ENCODE results near the gene CNTD1. TPM values are rescaled to one million over a fixed set of nuclear protein-coding genes. Genes with fewer than 3 reads are reported as not detected.
"Not testable (repeated sequence)": the region's sequence is repeated elsewhere in the genome, so short reads cannot be mapped to it uniquely, and the experiment has no call there.

The CNTD1 gene, protein sequence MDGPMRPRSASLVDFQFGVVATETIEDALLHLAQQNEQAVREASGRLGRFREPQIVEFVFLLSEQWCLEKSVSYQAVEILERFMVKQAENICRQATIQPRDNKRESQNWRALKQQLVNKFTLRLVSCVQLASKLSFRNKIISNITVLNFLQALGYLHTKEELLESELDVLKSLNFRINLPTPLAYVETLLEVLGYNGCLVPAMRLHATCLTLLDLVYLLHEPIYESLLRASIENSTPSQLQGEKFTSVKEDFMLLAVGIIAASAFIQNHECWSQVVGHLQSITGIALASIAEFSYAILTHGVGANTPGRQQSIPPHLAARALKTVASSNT
- 0.05 and 0.37 TPM in 2 replicates for total RNA-seq (2014; rRNA removed; shearing (Covaris generic))
- polyA plus RNA-seq (2015; cell fraction: cytosol; rRNA removed): not detected in 2 replicates
- not detected in 2 replicates for polyA plus RNA-seq (2015; cell fraction: nucleus; rRNA removed)

DNA sequence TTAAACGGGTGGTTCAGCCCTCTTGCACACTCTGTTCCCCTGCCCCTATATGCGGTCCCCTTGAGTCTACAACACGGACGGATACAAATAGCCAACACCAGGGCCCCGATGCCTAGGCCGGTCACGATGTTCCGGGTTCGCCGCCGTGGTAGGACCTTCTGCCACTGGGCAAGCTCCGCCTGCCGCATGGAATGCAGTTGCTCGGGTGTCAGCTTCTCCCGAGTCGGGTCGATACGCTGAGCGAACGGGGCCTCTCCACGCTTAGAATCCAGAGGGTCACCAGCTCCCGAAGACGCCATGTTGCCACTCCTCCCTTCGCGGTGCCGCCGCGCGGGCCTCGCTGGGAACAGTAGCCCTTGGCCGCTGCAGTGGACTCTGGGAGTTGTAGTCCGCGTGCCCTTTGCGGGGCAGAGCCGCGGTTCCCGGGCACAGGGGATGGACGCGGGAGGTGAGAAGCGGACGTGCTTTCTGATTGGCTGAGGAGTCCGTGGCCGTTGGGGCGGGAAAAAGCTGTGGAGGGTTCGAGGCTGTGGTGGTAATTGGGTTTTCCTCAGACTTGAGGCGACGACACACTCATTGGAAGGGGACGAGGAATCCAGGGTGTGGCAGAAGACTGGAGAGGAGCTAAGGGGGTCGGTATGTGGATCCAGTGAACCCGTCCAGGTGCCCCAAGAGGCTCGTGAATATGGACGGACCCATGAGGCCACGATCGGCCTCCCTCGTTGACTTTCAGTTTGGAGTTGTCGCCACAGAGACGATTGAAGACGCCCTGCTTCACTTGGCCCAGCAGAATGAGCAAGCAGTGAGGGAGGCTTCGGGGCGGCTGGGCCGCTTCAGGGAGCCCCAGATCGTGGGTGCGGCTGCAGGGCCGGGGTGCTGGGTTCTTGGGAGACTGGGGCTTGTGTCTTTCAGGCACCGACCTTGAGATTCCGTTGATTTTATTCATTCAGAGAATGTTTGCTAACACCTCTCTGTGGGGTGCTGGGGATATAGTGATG lies at the start of gene CNTD1, which contains the start of gene COA3:
Gene CNTD1 (plus strand): TSS at position 479 of the 998 bp plus-strand sequence. CDS start 207 bp downstream, at position 686.
Gene COA3 (minus strand): TSS at position 322 of the 998 bp plus-strand sequence. CDS start 23 bp downstream, at position 299.
- peak; percentile 91 for DNase-seq (ENCODE audit: low read depth, low spot score)

DNA sequence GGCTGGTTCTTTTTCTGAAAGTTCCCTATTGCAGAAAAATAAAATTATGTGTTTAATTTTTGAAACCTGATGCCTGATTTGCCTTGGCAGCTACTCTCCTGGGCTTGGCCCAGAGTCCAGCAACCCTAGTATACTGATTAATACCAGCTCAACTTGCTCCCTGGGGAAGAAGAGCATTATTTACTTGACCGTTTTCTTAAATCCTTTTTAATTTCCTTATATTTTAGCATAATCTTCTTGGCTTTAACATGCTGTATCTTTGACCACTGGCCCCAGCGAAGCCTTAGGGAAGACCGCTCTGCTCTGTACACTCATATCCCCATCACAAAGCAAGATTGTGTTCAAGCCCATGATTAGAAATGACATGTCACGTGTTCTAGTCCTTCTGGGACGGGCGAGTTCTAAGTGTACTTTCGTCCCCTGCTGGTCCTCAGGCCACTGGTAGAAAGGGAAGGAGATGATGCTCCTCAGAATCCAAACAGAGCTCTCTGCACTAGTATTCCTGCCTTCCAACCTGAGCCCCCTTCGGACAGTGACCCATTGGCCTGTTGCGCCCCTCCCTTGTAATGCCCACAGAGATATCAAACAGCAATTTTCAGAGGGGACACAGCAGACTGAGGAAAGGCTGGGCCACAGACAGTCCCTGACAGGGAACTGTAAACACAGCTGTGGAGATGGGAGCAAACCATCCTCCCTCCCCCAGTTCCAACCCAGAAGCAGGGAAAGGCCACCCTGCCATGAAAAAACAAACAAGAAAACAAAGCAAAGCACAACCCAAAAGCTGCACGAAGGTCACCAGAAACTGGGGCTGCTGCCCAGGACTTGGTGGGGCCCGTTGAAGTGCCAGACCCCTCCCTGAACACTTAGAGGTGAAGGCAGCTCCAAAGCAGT lies 49.5 kb upstream of the CNTD1 start:
- no peak for DNase-seq (ENCODE audit: low read depth, low spot score)
- in situ Hi-C loops (cut with HindIII; ENCODE audit: low pct_unique_long_range_greater_than_20kb, low sequenced_read_pairs): no loop called here

More for the DNA sequence above, at the start of gene CNTD1, which contains the start of gene COA3:
- in situ Hi-C loops (cut with HindIII; ENCODE audit: low pct_unique_long_range_greater_than_20kb, low sequenced_read_pairs): no loop called here

DNA sequence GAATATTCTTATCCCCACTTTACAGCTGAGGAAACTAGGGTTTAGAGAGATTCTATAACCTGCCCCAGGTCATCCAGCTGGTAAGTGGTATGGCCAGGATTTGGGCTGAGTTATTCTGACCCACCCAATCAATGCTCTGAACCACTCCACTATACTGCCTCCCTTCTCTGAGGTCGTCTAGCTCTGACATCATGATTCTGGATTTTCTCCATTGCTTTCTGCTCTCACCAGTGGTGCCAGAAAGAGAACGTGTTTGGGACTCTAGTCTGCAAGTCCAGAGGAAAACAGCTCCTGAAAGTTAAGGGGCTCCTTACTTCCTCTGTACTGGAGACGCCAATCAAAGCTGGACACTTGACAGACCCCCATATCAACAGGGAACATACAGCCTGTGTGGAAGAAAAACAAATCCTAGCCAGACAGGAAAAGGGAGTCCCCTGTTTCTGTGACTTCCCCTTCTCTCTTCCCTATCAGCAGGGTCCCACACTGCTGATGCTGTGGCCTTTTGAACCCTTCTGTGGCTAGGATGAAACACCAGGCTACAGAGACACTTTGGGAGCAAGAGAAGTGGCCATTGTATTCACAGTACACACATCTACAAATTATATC lies 47.8 kb upstream of the CNTD1 start:
- DNase-seq (ENCODE audit: low read depth, low spot score): no peak
- in situ Hi-C loops (cut with HindIII; ENCODE audit: low pct_unique_long_range_greater_than_20kb, low sequenced_read_pairs): no loop called here

DNA sequence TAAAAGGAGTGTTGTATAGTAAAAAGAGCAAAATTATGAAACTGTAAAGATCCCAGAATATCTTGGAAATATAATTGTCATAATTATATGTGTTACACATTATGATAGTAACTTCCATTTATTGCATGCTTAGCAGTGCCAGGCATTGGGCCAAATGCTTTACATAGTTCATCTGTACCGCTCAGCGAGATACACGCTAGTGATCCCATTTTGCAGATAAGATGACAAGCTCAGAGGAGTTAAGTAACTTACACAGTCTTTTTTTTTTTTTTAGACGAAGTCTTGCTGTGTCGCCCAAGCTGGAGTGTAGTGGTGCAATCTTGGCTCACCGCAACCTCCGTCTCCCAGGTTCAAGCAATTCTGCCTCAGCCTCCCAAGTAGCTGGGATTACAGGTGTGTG lies 47.0 kb upstream of the CNTD1 start:
- DNase-seq (ENCODE audit: low read depth, low spot score): no peak
- in situ Hi-C loops (cut with HindIII; ENCODE audit: low pct_unique_long_range_greater_than_20kb, low sequenced_read_pairs): no loop called here

DNA sequence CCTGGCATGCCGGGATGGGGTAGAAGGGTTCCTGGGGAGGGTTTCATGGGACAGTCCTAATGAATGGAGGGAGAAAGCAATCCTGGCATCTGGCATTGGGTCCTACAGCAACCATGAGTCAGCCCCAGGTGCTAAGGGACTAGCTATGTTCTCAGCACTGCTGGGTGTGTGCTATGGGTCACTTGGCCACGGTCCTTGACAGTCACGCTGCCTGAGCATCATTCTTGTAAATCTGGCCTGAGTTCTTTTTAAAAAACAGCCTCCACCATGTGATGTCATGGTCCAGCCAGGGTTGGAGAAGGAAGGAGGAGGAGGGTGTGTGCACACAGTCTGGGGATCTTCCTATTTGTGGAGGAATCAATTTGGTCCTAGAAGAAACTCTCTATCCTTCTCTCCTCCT lies 43.9 kb upstream of the CNTD1 start:
- no peak for DNase-seq (ENCODE audit: low read depth, low spot score)
- in situ Hi-C loops (cut with HindIII; ENCODE audit: low pct_unique_long_range_greater_than_20kb, low sequenced_read_pairs): no loop called here

DNA sequence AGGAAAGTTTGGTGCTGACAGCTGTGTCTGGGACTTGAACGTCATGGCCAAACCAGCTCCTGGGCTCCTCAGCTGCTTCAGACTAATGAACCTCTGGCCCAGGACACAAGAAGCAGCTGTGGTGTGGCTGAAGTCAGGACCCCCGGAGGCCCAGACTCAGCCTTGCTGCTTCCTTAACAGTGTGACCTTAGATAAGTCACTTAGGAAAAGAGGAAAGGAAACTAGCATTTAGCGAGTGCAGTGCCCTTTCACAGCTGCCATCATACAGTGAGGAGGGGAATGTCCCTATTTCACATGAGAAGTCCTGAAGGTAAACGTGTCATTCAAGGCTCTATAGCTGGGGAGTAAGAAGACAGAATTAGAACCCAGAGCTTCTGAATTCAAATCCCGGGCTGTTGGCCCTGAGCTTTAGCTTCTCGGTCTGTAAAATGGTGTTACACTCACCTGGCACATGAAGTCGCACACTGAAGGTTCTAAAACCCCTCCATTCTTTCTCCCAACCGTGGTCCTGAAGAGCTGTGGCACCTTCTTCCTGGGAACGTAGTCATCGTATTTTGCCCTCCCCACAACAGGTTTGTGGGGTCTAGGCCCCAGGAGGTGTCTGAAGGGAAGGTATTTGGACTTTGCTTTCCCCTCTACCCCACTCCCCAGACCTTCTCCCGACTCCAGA lies 38.5 kb upstream of the CNTD1 start:
- DNase-seq (ENCODE audit: low read depth, low spot score): no peak
- in situ Hi-C loops (cut with HindIII; ENCODE audit: low pct_unique_long_range_greater_than_20kb, low sequenced_read_pairs): no loop called here

DNA sequence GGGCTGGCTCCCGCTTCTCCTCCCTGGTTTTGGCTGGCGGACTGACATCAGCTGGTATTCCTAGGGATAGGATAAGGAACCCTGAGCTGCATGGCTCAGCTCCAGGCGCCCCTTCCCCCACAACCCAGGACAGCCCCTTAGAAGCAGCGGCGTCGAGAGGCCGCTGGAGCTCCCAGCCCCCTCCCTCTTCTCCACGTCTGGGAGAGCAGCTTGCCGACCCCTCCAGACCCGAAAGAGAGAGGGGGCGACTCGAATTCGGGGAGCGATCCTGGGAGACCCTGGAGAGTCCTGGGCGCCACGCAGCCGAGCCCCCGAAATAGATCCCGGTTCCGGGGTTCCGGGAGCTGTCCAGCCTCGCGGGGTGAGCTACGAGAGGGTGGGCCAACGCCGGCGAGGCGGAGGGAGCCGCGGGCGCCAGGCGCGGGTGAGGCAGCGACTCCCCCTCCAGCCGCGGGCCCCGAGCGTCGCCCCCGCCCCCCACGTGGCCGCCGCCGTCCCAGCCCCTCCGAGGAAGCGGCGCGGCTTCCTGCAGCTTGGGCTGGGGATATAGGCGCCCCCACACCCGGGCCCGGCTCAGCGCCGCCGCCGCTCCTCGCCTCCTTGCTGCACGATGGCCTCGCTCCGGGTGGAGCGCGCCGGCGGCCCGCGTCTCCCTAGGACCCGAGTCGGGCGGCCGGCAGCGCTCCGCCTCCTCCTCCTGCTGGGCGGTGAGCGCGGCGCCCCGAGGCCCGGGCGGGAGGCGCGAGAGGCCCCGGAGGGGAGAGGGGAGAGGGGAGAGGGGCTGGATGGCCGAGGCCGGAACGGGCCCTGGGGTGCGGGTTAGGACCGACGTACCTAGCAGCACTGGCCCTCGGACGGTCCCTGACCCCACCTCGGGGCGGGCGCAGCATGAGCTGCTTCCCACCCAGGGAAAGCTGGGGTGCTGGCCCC lies 37.7 kb upstream of the CNTD1 start, which contains the start of gene RAMP2:
Gene RAMP2 (plus strand): TSS at position 576 of the 930 bp plus-strand sequence. CDS start 35 bp downstream, at position 611.
- no peak for DNase-seq (ENCODE audit: low read depth, low spot score)
- in situ Hi-C loops (cut with HindIII; ENCODE audit: low pct_unique_long_range_greater_than_20kb, low sequenced_read_pairs): no loop called here

DNA sequence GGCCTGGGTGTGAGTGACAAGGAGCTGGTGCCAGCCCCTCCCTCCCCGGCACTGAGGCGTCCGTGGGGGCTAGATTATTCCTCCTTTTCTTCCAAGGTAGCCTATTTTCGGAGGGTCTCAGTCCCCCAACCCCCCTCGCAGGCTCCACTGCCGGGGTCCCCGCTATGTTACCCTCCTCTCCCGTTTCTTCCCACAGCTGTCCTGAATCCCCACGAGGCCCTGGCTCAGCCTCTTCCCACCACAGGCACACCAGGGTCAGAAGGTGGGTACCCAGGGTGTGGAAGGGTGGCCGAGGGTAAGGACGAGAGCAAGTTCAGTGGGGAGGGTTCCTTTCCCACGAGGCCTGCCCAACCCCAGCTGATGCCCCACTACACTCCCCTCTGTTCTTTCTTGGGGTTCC lies 37.0 kb upstream of the CNTD1 start:
- in situ Hi-C loops (cut with HindIII; ENCODE audit: low pct_unique_long_range_greater_than_20kb, low sequenced_read_pairs): no loop called here

DNA sequence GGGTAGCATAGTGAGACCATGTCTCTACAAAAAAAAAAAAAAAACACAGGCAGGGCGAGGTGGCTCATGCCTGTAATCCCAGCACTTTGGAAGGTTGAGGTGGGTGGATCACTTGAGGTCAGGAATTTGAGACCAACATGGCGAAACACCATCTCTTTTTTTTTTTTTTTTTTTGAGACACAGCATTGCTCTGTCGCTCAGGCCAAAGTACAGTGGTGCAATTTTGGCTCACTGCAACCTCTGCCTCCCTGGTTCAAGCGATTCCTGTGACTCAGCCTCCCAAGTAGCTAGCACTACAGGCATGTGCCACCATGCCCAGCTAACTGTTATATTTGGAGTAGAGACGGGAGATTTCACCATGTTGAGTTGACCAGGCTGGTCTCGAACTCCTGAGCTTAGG lies 32.5 kb upstream of the CNTD1 start:
- in situ Hi-C loops (cut with HindIII; ENCODE audit: low pct_unique_long_range_greater_than_20kb, low sequenced_read_pairs): no loop called here
- DNase-seq (ENCODE audit: low read depth, low spot score): no peak

More for the DNA sequence above, 37.0 kb upstream of the CNTD1 start:
- no peak for DNase-seq (ENCODE audit: low read depth, low spot score)

DNA sequence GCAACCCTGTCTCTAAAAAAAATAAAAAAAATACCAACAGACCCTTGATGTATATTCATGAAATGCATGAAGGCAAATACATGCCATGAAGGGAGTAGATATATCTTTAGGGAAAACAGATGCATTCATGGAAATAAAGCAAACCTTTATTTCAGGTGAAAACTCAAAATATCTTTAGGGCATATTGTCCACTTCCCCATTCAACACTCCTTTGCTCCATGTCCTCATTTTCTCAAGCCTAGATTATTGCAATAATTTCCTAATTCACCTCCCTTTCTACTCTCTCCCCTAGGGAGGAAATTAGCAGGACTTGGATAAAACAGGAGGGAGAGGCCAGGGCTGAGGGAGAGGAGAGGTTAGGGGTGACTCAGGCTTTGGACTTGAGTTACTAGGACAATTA lies 31.1 kb upstream of the CNTD1 start:
- in situ Hi-C loops (cut with HindIII; ENCODE audit: low pct_unique_long_range_greater_than_20kb, low sequenced_read_pairs): no loop called here
- DNase-seq (ENCODE audit: low read depth, low spot score): no peak

DNA sequence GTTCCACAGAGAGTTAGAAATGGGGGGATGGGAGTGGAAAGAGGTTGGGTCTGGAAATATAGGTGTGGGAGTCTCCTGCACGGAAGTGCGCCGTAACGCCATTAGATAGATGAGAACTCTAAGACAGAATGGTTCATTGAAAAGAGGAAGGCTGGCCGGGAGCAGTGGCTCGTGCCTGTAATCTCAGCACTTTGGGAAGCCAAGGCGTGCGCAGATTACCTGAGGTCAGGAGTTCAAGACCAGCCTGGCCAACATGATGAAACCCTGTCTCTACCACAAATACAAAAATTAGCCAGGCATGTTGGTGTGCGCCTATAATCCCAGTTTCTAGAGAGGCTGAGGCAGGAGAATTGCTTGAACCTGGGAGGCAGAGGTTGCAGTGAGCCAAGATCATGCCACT lies 30.7 kb upstream of the CNTD1 start:
- in situ Hi-C loops (cut with HindIII; ENCODE audit: low pct_unique_long_range_greater_than_20kb, low sequenced_read_pairs); DNase-seq (ENCODE audit: low read depth, low spot score): not testable (repeated sequence)

DNA sequence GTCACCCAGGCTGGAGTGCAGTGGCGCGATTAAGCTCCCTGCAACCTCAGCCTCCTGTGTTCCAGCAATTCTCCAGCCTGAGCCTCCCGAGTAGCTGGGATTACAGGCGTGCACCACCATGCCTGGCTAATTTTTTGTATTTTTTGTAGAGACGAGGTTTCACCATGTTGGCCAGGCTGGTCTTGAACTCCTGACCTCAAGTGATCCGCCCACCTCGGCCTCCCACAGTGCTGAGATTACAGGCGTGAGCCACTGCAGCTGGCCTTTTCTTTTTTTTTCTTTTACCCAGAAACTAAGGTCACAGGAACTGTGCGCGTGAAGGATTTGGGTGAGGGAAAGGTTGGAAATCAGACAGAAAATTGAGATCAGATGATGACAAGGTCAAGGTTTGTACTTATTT lies 28.7 kb upstream of the CNTD1 start:
- in situ Hi-C loops (cut with HindIII; ENCODE audit: low pct_unique_long_range_greater_than_20kb, low sequenced_read_pairs); DNase-seq (ENCODE audit: low read depth, low spot score): not testable (repeated sequence)

DNA sequence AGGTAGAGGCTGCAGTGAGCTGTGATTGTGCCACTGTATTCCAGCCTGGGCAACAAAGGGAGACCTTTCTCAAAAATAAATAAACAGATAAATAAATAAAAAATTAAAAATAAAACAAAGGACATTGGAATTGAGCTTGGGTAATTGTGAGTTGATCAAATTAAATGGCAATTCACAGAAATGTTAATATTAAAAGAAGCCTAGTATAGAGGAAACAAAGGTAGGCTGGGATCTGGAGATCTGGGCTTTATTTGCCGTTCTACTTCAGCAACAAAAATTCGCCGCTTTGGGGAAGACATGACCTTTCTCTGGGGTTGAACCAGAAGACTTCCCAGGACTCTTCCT lies 25.7 kb upstream of the CNTD1 start:
- in situ Hi-C loops (cut with HindIII; ENCODE audit: low pct_unique_long_range_greater_than_20kb, low sequenced_read_pairs): no loop called here
- no peak for DNase-seq (ENCODE audit: low read depth, low spot score)

DNA sequence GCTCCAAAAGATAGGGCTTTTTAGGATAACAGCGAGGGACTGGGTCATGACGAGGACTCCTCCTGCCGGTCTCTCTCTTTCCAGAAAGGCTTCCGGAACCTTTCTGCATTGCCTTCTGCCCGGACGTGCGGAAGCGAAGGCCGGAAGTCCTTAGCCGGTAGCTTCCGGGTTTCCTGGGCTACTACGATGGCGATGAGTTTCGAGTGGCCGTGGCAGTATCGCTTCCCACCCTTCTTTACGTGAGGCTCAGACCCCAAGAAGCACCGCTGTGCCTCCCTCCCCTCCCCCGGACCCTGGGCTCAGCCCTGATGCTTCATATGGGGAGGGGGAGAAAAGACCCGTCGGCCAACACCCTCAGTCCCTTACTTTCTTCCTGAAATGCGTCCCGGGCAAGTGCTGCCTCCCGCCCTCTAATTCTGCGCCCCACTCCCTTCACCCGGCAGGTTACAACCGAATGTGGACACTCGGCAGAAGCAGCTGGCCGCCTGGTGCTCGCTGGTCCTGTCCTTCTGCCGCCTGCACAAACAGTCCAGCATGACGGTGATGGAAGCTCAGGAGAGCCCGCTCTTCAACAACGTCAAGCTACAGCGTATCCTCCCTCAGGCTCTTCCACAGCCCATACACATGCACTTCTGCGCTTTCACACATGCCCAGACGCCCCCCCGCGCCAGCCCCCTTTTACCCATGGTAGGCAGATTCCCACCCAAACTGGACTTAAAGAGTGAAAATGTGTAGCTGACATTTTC lies 25.2 kb upstream of the CNTD1 start, which contains the start of gene VPS25:
Gene VPS25 (plus strand): TSS at position 160 of the 746 bp plus-strand sequence. CDS start 27 bp downstream, at position 187.
- peak; percentile 87 for DNase-seq (ENCODE audit: low read depth, low spot score)
- in situ Hi-C loops (cut with HindIII; ENCODE audit: low pct_unique_long_range_greater_than_20kb, low sequenced_read_pairs): no loop called here
